Raji (cell line): Measurements from ENCODE around the gene SERPINI1.

Experiments used
- POLR2A ChIP-seq: IDR thresholded peaks from 2 replicates; pipeline ENCODE4 v1.6.1; 2011; ENCODE audit warnings: low read depth, low read length, control low read depth; ENCODE audit not compliant: insufficient read depth

SERPINI1 gene

GRCh38 chr3:167844528-167844927, 109.0 kb downstream of the SERPINI1 start:
- no peak for TF ChIP-seq POLR2A

GRCh38 chr3:167851171-167851570, 115.7 kb downstream of the SERPINI1 start:
- no peak for TF ChIP-seq POLR2A

- no peak for TF ChIP-seq POLR2A
Measured at GRCh38 chr3:167851749-167852148, 116.2 kb downstream of the SERPINI1 start.

DNA sequence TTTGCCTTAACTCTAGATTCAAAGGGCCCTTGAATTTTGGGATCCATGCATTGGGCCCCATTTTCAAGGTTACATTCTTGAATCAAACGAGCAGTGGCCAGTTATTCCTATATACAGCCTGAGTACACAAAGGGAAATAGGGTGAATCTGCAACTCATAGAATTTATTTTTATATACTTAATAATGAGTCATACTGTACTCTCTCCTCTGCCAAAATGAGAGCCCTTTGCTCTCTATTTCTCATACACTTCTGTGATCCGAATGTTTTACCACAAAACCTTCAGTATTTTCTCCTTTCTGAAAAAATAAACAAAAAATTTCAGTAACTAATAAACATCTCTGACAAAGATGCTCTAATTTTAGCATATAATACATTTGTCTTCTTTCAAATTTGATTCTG, 116.7 kb downstream of the SERPINI1 start:
- no peak for TF ChIP-seq POLR2A

DNA sequence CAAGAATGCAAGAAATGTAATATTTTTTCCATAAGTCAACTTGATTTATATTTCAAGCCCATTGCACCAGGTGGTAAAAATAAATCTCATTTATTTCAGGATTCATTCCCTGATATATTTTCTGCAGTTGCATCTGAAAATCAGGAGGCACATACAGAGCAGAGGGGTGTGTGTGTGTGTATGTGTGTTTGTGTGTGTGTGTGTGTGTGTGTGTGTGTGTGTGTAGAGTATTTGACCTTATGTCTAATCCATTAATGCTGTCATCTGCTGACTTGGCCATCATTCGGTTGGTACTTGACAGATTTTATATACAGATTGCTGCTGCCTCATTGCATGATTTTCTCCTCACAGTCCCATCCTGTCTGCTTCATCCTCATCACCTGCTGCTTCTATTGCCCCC, 118.5 kb downstream of the SERPINI1 start:
- TF ChIP-seq POLR2A = no peak

GRCh38 chr3:167854846-167855245, 119.3 kb downstream of the SERPINI1 start:
- no peak for TF ChIP-seq POLR2A

DNA sequence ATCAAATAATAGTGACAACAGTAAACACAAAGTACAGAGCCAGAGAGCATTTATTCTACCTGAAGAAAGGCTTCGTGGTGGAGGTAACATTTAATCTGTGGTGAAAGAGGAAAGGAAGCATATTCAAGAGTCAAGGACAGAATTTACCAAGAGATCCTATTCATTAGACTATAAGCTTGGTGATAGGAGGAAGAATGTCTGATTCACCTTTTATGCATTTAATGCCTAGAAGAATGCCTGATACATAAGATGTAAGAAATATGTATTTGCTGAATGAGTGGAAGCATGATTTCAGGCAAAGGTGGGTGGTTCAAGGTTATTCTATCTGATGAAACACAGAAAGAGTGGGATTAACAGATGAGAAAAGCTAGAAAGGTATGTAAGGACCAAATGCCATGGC, 119.8 kb downstream of the SERPINI1 start:
- TF ChIP-seq POLR2A = no peak

DNA sequence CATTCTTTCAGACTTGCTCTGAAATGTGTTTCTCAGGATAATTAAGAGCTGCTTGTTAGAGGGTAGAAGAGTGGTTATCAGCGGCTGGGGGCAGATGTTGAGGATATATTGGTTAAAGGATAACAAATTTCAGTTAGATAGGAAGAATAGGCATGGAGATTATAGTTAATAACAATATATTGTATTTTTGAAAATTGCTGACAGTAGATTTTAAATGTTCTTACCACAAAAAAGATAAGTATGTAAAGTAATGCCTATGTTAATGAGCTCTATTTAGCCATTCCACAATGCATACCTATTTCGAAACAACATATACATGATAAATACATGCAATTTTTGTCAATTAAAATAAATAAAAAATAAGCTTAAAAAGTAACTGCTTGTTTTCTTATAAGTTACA, 123.3 kb downstream of the SERPINI1 start:
- TF ChIP-seq POLR2A = no peak

DNA sequence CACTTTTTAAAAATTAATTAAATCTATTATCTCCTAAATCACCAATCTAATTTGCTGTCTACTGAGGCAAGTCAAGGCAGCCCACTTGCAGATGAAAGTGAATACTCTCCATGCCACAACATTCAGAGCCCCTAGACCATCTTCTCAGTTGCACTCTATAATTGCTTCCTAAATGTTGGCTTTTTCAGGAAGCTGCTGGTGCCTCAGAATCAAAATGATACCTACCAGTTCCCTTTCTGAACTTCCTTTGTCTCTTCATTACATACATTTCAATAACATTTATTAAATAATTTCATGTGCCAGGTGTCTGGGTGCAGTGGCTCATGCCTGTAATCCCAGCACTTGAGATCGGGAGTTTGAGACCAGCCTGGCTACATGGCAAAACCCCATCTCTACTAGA, 124.1 kb downstream of the SERPINI1 start:
- no peak for TF ChIP-seq POLR2A

DNA sequence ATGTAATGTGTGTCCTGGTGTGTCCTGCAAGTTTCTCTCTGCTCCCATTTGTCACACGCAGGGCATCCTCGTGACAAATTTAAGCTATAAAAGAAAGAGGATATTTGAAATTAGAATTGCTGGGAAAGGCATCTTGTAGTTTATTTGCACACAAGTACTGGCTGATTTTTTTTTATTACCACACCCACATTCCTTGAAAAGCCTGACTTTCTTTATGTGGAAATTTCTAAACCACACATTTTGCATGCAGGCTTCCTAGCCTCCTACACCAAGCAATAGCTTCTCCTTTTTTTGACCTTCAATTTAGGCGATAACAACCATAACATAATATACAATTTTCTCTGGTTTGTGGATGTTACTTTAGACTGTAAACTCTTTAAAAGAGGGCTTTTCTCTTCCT, 126.1 kb downstream of the SERPINI1 start:
- TF ChIP-seq POLR2A = no peak

DNA sequence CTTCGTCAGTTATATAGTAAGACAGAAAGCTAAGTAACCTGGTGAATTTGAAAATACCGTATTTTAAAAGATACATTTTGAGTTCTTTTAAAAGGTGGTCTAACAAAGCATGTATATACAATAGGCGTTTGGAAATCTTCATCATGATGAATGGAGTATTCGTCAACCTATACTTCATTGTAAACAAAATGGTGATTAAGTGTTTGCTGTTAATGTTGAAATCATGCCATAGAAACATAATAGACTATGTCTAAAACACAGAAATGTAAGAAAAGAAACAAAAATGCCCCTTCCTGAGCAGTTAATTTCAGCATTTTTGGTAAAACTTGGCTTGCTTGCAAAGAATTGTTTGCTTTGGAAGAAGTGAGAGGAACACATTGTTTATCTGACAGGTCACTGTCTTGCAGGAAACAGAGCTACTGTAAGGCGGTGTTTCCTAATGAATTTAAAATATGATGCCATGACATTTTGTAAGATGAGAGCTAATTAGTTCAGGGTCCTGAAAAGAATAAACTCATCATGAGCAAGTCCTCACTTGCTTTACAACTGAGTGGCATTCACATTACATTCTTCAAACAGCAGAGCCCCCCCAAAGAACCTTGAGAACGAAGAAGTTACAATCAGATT, 126.7 kb downstream of the SERPINI1 start:
- no peak for TF ChIP-seq POLR2A

DNA sequence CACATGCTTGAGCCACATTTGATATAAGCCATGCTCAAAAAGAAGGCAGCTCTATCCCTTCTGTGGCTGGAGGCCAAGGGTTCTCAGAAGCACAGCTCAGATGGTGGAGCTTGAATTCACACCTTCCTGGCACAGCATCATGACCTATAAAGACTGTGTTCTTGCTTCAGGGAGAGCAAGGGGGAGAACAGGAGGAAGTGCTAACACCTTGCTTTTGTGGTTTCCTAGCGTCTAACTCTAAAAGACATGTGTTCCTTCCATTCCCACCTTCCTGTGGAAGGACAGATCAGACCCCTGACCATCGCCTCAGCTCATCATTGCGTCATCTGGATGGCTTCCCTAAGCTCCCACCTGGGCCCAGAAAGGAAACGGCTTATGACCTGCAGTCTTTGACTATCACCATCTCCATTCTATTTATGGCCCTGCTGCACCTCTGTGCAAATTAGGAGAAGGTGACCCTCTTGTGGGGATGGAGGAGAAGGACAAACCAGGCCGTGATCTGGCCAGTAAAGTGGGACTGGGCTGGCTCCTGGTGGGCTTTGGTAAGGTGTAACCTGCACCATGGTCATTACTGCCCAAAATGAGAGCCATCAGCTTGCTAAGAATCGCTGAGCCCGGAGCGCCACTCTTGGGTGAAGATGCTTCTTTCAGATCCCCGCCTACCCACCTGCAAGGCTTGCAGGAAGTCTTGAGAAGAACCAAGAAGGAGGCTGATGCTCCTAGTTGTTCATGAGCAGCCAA, 128.5 kb downstream of the SERPINI1 start:
- TF ChIP-seq POLR2A = no peak

DNA sequence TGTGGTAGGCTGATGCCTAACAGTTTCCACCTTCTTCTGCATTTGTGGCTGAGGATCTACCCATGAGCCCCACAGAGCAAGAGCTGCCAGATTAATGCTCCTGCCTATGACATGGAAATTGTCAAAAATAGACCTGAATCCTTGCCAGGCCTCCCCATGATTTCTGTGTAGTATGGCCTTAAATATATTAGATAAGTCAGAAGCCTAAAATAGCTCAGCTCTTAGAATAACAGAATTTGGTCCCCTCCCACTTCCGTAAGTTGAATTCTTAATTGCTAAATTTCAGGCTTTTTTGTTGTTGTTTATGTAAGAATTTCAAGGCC, 129.0 kb downstream of the SERPINI1 start:
- no peak for TF ChIP-seq POLR2A

DNA sequence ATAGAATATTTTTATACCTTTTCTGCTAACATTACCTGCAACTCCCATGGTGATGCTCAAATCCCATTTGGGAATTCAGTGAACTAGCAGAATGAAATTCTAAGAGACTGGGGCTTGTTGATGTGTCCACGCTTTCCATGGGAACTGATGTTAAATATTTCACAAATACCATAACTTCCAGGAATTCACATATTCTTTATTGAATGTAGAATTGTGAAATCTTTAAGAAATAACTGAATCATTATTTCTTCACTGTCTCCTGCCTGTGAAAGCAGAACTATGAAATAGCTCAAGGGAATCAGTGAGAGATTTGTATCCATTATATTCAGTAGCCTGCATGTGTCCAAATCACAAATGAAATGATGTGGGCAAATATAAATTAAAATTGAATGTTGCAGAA, 130.8 kb downstream of the SERPINI1 start:
- no peak for TF ChIP-seq POLR2A

DNA sequence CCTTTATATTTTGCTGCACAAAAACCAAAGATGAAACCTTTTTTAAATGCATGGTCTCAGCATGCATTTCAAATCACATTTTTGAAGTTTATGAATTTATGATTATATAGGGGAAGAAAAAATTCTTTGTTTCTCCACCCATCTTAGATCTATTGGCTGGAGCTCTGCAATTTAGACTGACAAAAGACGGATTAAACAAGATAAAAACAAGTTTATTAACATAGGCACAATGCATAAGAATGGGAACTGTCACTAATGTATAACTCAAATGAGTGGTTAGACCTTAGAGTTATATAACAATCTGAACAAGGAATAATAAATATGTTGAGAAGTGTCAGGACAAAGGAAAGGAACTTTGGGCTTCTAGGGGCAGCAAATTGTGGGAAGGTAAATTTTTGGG, 132.5 kb downstream of the SERPINI1 start:
- TF ChIP-seq POLR2A = no peak

- TF ChIP-seq POLR2A = no peak
Measured at GRCh38 chr3:167870181-167870580, 134.7 kb downstream of the SERPINI1 start.

DNA sequence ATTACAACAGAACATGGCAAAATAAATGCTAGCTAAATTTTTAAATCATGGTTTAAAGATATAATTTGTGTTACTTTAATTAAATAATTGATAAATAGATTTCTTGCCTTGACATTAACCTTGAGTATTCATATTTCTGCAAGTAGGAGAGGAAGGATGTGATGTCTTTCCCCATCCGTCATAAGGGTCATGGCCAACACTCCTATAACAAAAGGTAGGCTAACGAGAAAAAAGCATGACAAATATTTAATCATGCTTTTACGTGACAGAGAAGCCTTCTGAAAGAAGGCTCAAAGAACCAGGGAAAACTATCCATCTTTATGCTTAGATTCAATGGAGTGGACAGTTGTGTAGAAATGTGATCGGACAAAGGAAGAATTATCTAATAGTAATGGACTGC, 135.2 kb downstream of the SERPINI1 start:
- no peak for TF ChIP-seq POLR2A
